IMR-90 (cell line): ENCODE measurements around the gene LENEP. TPM values are rescaled to one million over a fixed set of nuclear protein-coding genes. Genes with fewer than 3 reads are reported as not detected.
A peak's percentile ranks its signal among the peaks of the same experiment; 100 is the strongest.

Source experiments
- ATAC-seq: fragments of 200-7000 bp; cut with Tn5 transposase; 2 replicates; pipeline ENCODE4 v1.9.1; 2020; ENCODE audit warnings: low read depth, mild to moderate bottlenecking, moderate library complexity
- BruUV-seq: library from RNA; stranded (reverse); fragments of 400-500 nt; replicated peaks from 2 replicates; lab custom pipeline; 2021; lab: Mats Ljungman, UMichigan
- CTCF ChIA-PET: fragments of 300-600 bp; formaldehyde crosslinking; extraction: SDS; loops from one replicate; lab custom pipeline; 2021; ENCODE audit warnings: antibody characterized with exemption; lab: Yijun Ruan, JAX
- POLR2A ChIA-PET: fragments of 300-600 bp; sonication (Branson Sonifier 250); formaldehyde crosslinking; loops from one replicate; lab custom pipeline; 2022; ENCODE audit warnings: antibody characterized with exemption; ENCODE audit not compliant: unreplicated experiment; lab: Charles Lee
- DNase-seq: peaks from one replicate; pipeline ENCODE4 v3.0.0; 2013
- H2AFZ ChIP-seq: replicated peaks from 2 replicates; pipeline ENCODE3; 2013; ENCODE audit warnings: low read length, mild to moderate bottlenecking; ENCODE audit not compliant: poor library complexity
- H2AK5ac ChIP-seq: 2 replicates; pipeline ENCODE4 v1.6.1; 2013; ENCODE audit warnings: low read depth, low read length, inconsistent platforms
- H2AK9ac ChIP-seq: replicated peaks from 2 replicates; pipeline ENCODE3; 2013; ENCODE audit warnings: mild to moderate bottlenecking, low read depth, low read length, moderate library complexity; ENCODE audit not compliant: poor library complexity
- H2BK120ac ChIP-seq: 2 replicates; pipeline ENCODE4 v1.6.1; 2013; ENCODE audit warnings: low read depth, low read length, inconsistent platforms
- H2BK15ac ChIP-seq: 3 replicates; pipeline ENCODE4 v1.6.1; 2013; ENCODE audit warnings: low read depth, low read length, inconsistent platforms
- H2BK20ac ChIP-seq: 2 replicates; pipeline ENCODE4 v1.6.1; 2013; ENCODE audit warnings: low read depth, mild to moderate bottlenecking, inconsistent platforms, low read length, moderate library complexity
- H2BK5ac ChIP-seq: 2 replicates; pipeline ENCODE4 v1.6.1; 2013; ENCODE audit warnings: mild to moderate bottlenecking, low read depth, low read length, inconsistent platforms; ENCODE audit not compliant: poor library complexity, severe bottlenecking
- H3K14ac ChIP-seq: replicated peaks from 2 replicates; pipeline ENCODE4 v1.6.1; 2013; ENCODE audit warnings: low read depth, low read length, inconsistent platforms
- H3K18ac ChIP-seq: 2 replicates; pipeline ENCODE4 v1.6.1; 2013; ENCODE audit warnings: low read depth, low read length, control low read depth
- H3K23ac ChIP-seq: 2 replicates; pipeline ENCODE4 v1.6.1; 2013; ENCODE audit warnings: low read depth, low read length, inconsistent platforms
- H3K27ac ChIP-seq: 2 replicates; pipeline ENCODE4 v1.5.1; 2013; ENCODE audit warnings: mild to moderate bottlenecking, control low read depth, low read length; ENCODE audit not compliant: insufficient read depth
- H3K27me3 ChIP-seq: 2 replicates; pipeline ENCODE4 v1.6.1; 2013; ENCODE audit warnings: low read length; ENCODE audit not compliant: control insufficient read depth, insufficient read depth
- H3K36me3 ChIP-seq: 2 replicates; pipeline ENCODE4 v1.6.1; 2013; ENCODE audit warnings: low read length, mixed read lengths; ENCODE audit not compliant: control insufficient read depth, insufficient read depth
- H3K4ac ChIP-seq: 2 replicates; pipeline ENCODE4 v1.6.1; 2013; ENCODE audit warnings: low read depth, low read length, inconsistent platforms
- H3K4me1 ChIP-seq: 2 replicates; pipeline ENCODE4 v1.6.1; 2013; ENCODE audit warnings: low read length, mixed read lengths; ENCODE audit not compliant: control insufficient read depth, insufficient read depth
- H3K4me2 ChIP-seq: 2 replicates; pipeline ENCODE4 v1.6.1; 2013; ENCODE audit warnings: low read depth, mild to moderate bottlenecking, control low read depth, low read length, moderate library complexity
- H3K4me3 ChIP-seq: 2 replicates; pipeline ENCODE4 v1.5.1; 2013; ENCODE audit warnings: low read depth, mild to moderate bottlenecking, control low read depth, low read length, moderate library complexity; ENCODE audit not compliant: insufficient read depth
- H3K56ac ChIP-seq: 2 replicates; pipeline ENCODE4 v1.6.1; 2013; ENCODE audit warnings: low read length, inconsistent platforms; ENCODE audit not compliant: insufficient read depth; ENCODE audit errors: extremely low read depth
- H3K79me1 ChIP-seq, 2 experiments: 2 replicates each; pipeline ENCODE4 v1.6.1; 2013; ENCODE audit warnings: low read length in 2 of 2, inconsistent platforms in 1 of 2, low read depth in 1 of 2
- H3K9ac ChIP-seq: 2 replicates; pipeline ENCODE4 v1.6.1; 2013; ENCODE audit warnings: low read depth, low read length, control low read depth
- H3K9me1 ChIP-seq: 2 replicates; pipeline ENCODE4 v1.6.1; 2013; ENCODE audit warnings: low read length, inconsistent platforms; ENCODE audit not compliant: insufficient read depth
- H3K9me3 ChIP-seq: 2 replicates; pipeline ENCODE4 v1.6.1; 2013; ENCODE audit warnings: low read length; ENCODE audit not compliant: control insufficient read depth, insufficient read depth
- H4K20me1 ChIP-seq: 2 replicates; pipeline ENCODE4 v1.6.1; 2013; ENCODE audit warnings: low read length, inconsistent platforms; ENCODE audit not compliant: insufficient read depth
- H4K5ac ChIP-seq: 2 replicates; pipeline ENCODE4 v1.6.1; 2013; ENCODE audit warnings: mild to moderate bottlenecking, low read depth, low read length, control low read depth
- H4K8ac ChIP-seq, 2 experiments: 2 replicates each; pipeline ENCODE4 v1.6.1; 2013; ENCODE audit warnings: low read depth in 2 of 2, low read length in 2 of 2, control low read depth in 1 of 2, inconsistent platforms in 1 of 2
- H4K91ac ChIP-seq: 2 replicates; pipeline ENCODE4 v1.6.1; 2013; ENCODE audit warnings: low read depth, low read length, inconsistent platforms; ENCODE audit not compliant: insufficient read depth
- BHLHE40 ChIP-seq: fragments of 150-350 bp; IDR thresholded peaks from 2 replicates; pipeline ENCODE4 v1.6.1; 2016; ENCODE audit warnings: mild to moderate bottlenecking, low read depth, low read length
- CEBPB ChIP-seq: IDR thresholded peaks from 2 replicates; pipeline ENCODE4 v1.6.1; 2012; ENCODE audit warnings: low read depth, low read length, improper control_type of control experiment
- CHD1 ChIP-seq: IDR thresholded peaks from 2 replicates; pipeline ENCODE4 v1.6.1; 2012; ENCODE audit warnings: low read depth, low read length, improper control_type of control experiment
- RFX5 ChIP-seq: IDR thresholded peaks from 2 replicates; pipeline ENCODE4 v1.8.0; 2012; ENCODE audit warnings: low read depth, mild to moderate bottlenecking, low read length, moderate library complexity
- SMC3 ChIP-seq: fragments of 150-350 bp; IDR thresholded peaks from 2 replicates; pipeline ENCODE4 v1.6.1; 2016; ENCODE audit warnings: low read depth, mild to moderate bottlenecking, antibody characterized with exemption, low read length, moderate library complexity
- WGBS, 2 experiments: methylation state at CpG; one replicate each; pipeline versions ENCODE4 v1.1.5 to v1.1.7; 2013; ENCODE audit warnings: missing lambda C conversion rate in 2 of 2; ENCODE audit not compliant: insufficient read length in 1 of 2; ENCODE audit errors: extremely low coverage in 2 of 2; 5-methylcytosine and 5-hydroxymethylcytosine counted together
- dilution Hi-C: fragments of 300-500 bp; cut with HindIII; formaldehyde crosslinking; loops from one replicate; pipeline ENCODE4 v1.14.3; 2018; ENCODE audit warnings: low sequenced_read_pairs; ENCODE audit not compliant: unreplicated experiment
- in situ Hi-C: fragments of 300-500 bp; cut with MboI; formaldehyde crosslinking; loops from 3 replicates; pipeline ENCODE4 v1.14.3; 2019; ENCODE audit warnings: low sequenced_read_pairs, inconsistent platforms, mixed read lengths
- intact Hi-C: fragments of 100-400 bp; cut with micrococcal nuclease; formaldehyde crosslinking; loops from 2 replicates; pipeline ENCODE4 v1.10.0; 2022
- polyA plus RNA-seq, 3 experiments: library from polyadenylated mRNA; depleted of rRNA; stranded (reverse); fragments of >200 nt; gene quantifications; 2 replicates each; pipeline ENCODE4 v1.2.3, GENCODE V29; 2012; ENCODE audit warnings: low replicate concordance in 1 of 3
- total RNA-seq: library from RNA; depleted of rRNA; stranded (reverse); fragments of >200 nt; gene quantifications from 2 replicates; pipeline ENCODE4 v1.2.3, GENCODE V29; 2012
- TF ChIP-seq, protein P1 (sequence below): fragments of 150-350 bp; IDR thresholded peaks from 2 replicates; pipeline ENCODE4 v1.6.1; 2016; ENCODE audit warnings: low read depth, mild to moderate bottlenecking, low read length, moderate library complexity, borderline replicate concordance

The LENEP gene
- total and polyA plus RNA-seq, 2 of the 4 experiments (the other 2 are of a cell fraction): not detected

DNA sequence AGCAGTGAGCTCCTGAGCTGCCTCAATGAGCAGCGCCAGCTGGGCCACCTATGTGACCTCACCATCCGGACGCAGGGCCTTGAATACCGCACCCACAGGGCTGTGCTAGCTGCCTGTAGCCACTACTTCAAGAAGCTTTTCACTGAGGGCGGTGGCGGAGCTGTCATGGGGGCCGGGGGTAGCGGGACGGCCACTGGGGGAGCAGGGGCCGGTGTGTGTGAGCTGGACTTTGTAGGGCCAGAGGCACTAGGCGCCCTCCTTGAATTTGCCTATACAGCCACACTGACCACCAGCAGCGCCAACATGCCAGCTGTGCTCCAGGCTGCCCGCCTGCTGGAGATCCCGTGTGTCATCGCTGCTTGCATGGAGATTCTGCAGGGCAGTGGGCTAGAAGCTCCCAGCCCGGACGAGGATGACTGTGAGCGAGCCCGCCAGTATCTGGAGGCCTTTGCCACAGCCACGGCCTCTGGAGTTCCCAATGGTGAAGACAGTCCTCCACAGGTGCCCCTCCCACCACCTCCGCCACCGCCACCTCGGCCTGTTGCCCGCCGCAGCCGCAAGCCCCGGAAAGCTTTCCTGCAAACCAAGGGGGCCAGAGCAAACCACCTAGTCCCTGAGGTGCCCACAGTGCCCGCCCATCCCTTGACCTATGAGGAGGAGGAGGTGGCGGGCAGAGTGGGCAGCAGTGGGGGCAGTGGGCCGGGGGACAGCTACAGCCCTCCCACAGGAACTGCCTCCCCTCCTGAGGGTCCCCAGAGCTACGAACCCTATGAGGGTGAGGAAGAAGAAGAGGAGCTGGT is 21.5 kb downstream of the LENEP start:
- H3K4me2 ChIP-seq: no peak overlapping the region
- no peak overlapping the region for H2BK5ac ChIP-seq
- TF ChIP-seq RFX5 (no peak), SMC3 (no peak), CEBPB (no peak), CHD1 (no peak), BHLHE40 (no peak)
- TF ChIP-seq, protein P1, sequence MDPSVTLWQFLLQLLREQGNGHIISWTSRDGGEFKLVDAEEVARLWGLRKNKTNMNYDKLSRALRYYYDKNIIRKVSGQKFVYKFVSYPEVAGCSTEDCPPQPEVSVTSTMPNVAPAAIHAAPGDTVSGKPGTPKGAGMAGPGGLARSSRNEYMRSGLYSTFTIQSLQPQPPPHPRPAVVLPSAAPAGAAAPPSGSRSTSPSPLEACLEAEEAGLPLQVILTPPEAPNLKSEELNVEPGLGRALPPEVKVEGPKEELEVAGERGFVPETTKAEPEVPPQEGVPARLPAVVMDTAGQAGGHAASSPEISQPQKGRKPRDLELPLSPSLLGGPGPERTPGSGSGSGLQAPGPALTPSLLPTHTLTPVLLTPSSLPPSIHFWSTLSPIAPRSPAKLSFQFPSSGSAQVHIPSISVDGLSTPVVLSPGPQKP: no peak
- intact Hi-C loops: no loop called here
- BruUV-seq: no TSS peak
- H3K9me1 ChIP-seq: peaks cover 2% of the 10 kb centered on the region; the same call in 1 of the 2 replicates
- in situ Hi-C loops: no loop called here
- ChIA-PET POLR2A (interaction anchor here (0.6 kb wide), 1 partner anchor 457 kb away, joined by 13 read pairs; the partner anchor contains the start of gene UBE2Q1), CTCF (interaction anchor here (1.0 kb wide), 1 partner anchor 43 kb away, joined by 3 read pairs; no protein-coding TSS in a partner anchor)
- no peak overlapping the region for H3K14ac ChIP-seq
- no peak overlapping the region for H3K27ac ChIP-seq
- H4K8ac ChIP-seq: no peak overlapping the region
- H3K9me3 ChIP-seq: no peaks in the 10 kb centered on the region
- H3K4me3 ChIP-seq: no peak overlapping the region
- no peak for DNase-seq
- H4K5ac ChIP-seq: no peak overlapping the region
- peaks cover 15% of the 10 kb centered on the region for H4K20me1 ChIP-seq
- no peak overlapping the region for H2AFZ ChIP-seq
- 90% methylated on average over 9 of the region's 31 CpGs; no CpG with 5 or more reads in 1 of the 2 experiments for WGBS, 2 experiments
- H3K23ac ChIP-seq: no peak overlapping the region
- H3K4me1 ChIP-seq: peaks cover 9% of the 10 kb centered on the region; the same call in 1 of the 2 replicates
- H4K91ac ChIP-seq: no peak overlapping the region
- peaks cover 22% of the 10 kb centered on the region for H3K36me3 ChIP-seq
- no peak for ATAC-seq
- no peak overlapping the region for H3K4ac ChIP-seq
- H3K18ac ChIP-seq: no peak overlapping the region
- no peak overlapping the region for H2BK15ac ChIP-seq
- H2AK9ac ChIP-seq: peak overlapping the region; percentile 13
- no peak overlapping the region for H3K9ac ChIP-seq
- H2AK5ac ChIP-seq: no peak overlapping the region
- H3K56ac ChIP-seq: no peak overlapping the region
- peaks cover 0 to 14% of the 10 kb centered on the region in 2 experiments; a peak in 2 of 4 replicates for H3K79me1 ChIP-seq
- no peak overlapping the region for H2BK120ac ChIP-seq
- dilution Hi-C loops: no loop called here
- no peak overlapping the region for H2BK20ac ChIP-seq
- H3K27me3 ChIP-seq: no peaks in the 10 kb centered on the region
